ENCODE results near the gene C4A.

DNA sequence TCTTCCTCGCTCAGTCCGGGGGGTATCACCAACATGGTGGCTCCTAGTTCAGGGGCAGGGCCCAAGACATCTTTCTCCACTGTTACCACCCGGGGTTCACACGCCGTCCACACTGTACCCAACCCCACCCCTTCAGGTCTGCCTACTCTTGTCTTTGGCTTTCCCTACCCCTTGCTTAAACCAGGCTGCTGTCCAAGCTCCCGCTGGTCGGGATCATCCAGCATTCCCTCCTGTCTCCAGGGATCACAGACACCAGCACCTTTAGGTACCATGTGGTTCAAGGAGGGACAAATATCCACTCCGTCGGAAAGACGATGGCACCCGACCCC lies 23.5 kb upstream of the C4A start:
- TF ChIP-seq, protein P1, sequence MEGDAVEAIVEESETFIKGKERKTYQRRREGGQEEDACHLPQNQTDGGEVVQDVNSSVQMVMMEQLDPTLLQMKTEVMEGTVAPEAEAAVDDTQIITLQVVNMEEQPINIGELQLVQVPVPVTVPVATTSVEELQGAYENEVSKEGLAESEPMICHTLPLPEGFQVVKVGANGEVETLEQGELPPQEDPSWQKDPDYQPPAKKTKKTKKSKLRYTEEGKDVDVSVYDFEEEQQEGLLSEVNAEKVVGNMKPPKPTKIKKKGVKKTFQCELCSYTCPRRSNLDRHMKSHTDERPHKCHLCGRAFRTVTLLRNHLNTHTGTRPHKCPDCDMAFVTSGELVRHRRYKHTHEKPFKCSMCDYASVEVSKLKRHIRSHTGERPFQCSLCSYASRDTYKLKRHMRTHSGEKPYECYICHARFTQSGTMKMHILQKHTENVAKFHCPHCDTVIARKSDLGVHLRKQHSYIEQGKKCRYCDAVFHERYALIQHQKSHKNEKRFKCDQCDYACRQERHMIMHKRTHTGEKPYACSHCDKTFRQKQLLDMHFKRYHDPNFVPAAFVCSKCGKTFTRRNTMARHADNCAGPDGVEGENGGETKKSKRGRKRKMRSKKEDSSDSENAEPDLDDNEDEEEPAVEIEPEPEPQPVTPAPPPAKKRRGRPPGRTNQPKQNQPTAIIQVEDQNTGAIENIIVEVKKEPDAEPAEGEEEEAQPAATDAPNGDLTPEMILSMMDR (IDR thresholded peaks at IDR 0.05) = no peak
- no peak for TF ChIP-seq POLR2A (IDR thresholded peaks at IDR 0.05)
- no peak for TF ChIP-seq EP300 (IDR thresholded peaks at IDR 0.05)

Data from suprapubic skin (tissue), 3 donors.